Endothelial cell of umbilical vein (primary cell): Measurements from ENCODE around the gene SOX18.

Experiments
- EZH2 ChIP-seq: IDR thresholded peaks from 2 replicates; pipeline ENCODE4 v1.6.1; 2012; ENCODE audit warnings: borderline replicate concordance, low read depth, mild to moderate bottlenecking, moderate library complexity, low read length, inconsistent platforms; ENCODE audit not compliant: severe bottlenecking
- GATA2 ChIP-seq: IDR thresholded peaks from 2 replicates; pipeline ENCODE4 v1.7.0; 2011; ENCODE audit warnings: low read depth, mild to moderate bottlenecking, moderate library complexity, mixed read lengths, low read length; ENCODE audit not compliant: insufficient read length, insufficient read depth
- JUN ChIP-seq: IDR thresholded peaks from 2 replicates; pipeline ENCODE4 v1.6.1; 2011; ENCODE audit warnings: borderline replicate concordance, low read depth; ENCODE audit not compliant: insufficient read length, insufficient read depth
- POLR2A ChIP-seq: IDR thresholded peaks from 2 replicates; pipeline ENCODE4 v1.6.1; 2012; ENCODE audit warnings: low read depth, mild to moderate bottlenecking, control low read depth, low read length
- POLR2AphosphoS5 ChIP-seq: IDR thresholded peaks from 2 replicates; pipeline ENCODE4 v1.6.1; 2012; ENCODE audit warnings: low read depth, mild to moderate bottlenecking, control low read depth, low read length, moderate library complexity; ENCODE audit not compliant: insufficient read depth
- TF ChIP-seq, protein P1 (sequence below), 2 donors: IDR thresholded peaks; 1 replicate in 1 of 2; 2 replicates in 1 of 2; pipeline ENCODE4 v1.5.1; 2011; ENCODE audit warnings: low read length in 2 of 2, mild to moderate bottlenecking in 2 of 2, moderate library complexity in 2 of 2, control low read depth in 1 of 2, inconsistent platforms in 1 of 2, low read depth in 1 of 2; ENCODE audit not compliant: insufficient read depth in 1 of 2; ENCODE audit errors: extremely low read depth in 1 of 2
- TF ChIP-seq, protein P2 (sequence below): IDR thresholded peaks from 2 replicates; pipeline ENCODE4 v1.6.1; 2011; ENCODE audit not compliant: insufficient read depth, insufficient read length

DNA sequence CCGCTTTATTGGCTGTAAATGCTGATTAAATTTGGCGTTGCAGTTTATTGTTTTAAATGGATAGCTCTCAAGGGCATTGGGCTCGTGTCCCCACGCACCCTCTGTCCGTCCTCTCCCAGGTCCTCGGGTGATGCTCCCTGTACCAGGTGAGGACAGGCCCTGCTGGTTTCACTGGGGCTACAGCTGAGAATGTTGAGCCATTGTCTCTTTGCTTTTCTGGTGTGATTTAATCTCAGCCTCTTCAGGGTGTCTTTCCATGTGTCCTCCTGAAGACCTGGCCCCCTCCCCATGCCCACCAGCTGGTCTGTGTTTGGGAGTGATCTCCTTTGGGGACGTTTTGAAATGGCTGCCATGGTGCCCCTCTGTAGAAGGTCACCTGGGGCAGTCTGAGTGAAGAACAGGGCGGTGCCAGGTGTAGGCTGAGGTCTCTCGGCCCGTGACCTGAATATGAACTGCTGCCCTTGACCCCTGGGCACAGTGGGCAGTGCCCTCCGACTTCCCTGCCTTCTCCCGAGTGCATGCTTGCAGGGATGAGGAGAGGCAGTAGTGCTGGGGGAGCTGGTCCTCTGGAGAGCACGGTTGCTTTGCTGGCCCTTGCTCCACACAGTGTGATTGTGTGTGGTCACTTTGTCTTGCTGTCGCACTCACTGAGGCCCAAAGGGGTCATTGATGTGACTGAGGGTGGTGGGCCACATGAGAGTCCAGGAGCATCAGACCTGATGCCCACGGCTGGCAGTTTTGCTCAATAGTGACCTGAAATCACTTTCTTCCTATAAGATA is 25.9 kb downstream of the SOX18 start:
- TF ChIP-seq, protein P1, sequence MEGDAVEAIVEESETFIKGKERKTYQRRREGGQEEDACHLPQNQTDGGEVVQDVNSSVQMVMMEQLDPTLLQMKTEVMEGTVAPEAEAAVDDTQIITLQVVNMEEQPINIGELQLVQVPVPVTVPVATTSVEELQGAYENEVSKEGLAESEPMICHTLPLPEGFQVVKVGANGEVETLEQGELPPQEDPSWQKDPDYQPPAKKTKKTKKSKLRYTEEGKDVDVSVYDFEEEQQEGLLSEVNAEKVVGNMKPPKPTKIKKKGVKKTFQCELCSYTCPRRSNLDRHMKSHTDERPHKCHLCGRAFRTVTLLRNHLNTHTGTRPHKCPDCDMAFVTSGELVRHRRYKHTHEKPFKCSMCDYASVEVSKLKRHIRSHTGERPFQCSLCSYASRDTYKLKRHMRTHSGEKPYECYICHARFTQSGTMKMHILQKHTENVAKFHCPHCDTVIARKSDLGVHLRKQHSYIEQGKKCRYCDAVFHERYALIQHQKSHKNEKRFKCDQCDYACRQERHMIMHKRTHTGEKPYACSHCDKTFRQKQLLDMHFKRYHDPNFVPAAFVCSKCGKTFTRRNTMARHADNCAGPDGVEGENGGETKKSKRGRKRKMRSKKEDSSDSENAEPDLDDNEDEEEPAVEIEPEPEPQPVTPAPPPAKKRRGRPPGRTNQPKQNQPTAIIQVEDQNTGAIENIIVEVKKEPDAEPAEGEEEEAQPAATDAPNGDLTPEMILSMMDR (IDR thresholded peaks at IDR 0.05; ENCODE audit: extremely low read depth in 1 of 2, insufficient read depth in 1 of 2, low read depth in 1 of 2, low read length in 2 of 2) = no peak
- TF ChIP-seq POLR2AphosphoS5 (no peak), EZH2 (no peak), JUN (no peak), POLR2A (no peak), GATA2 (no peak)
- TF ChIP-seq, protein P2, sequence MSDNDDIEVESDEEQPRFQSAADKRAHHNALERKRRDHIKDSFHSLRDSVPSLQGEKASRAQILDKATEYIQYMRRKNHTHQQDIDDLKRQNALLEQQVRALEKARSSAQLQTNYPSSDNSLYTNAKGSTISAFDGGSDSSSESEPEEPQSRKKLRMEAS = no peak
